DOHH2 (cell line): ENCODE results near the gene FARS2.

ENCODE experiments used
- H3F3A ChIP-seq: fragments of 200-600 bp; sonication (generic), shearing (Covaris generic); 2 replicates; pipeline ENCODE4 v1.6.0; 2016; ENCODE audit warnings: antibody characterized with exemption, mild to moderate bottlenecking; ENCODE audit not compliant: control insufficient read depth, insufficient read depth
- H3K27ac ChIP-seq: fragments of 200-600 bp; sonication (generic); 2 replicates; pipeline ENCODE4 v1.5.1; 2014; ENCODE audit warnings: low read depth, mild to moderate bottlenecking, low read length, moderate library complexity
- H3K27me3 ChIP-seq: fragments of 200-600 bp; sonication (generic); 2 replicates; pipeline ENCODE4 v1.6.1; 2014; ENCODE audit warnings: mild to moderate bottlenecking, low read length, mixed read lengths; ENCODE audit not compliant: control insufficient read depth
- H3K36me3 ChIP-seq: fragments of 200-600 bp; sonication (generic); 2 replicates; pipeline ENCODE4 v1.6.1; 2014; ENCODE audit warnings: mild to moderate bottlenecking, low read length, moderate library complexity, mixed read lengths; ENCODE audit not compliant: control insufficient read depth
- H3K4me1 ChIP-seq: fragments of 200-600 bp; sonication (generic); 2 replicates; pipeline ENCODE4 v1.6.1; 2014; ENCODE audit warnings: mild to moderate bottlenecking, low read length, mixed read lengths; ENCODE audit not compliant: control insufficient read depth
- H3K4me2 ChIP-seq: fragments of 200-600 bp; sonication (generic); 2 replicates; pipeline ENCODE4 v1.6.0; 2014; ENCODE audit warnings: mild to moderate bottlenecking, low read length, moderate library complexity
- H3K4me3 ChIP-seq: fragments of 200-600 bp; sonication (generic); 2 replicates; pipeline ENCODE4 v1.5.1; 2014; ENCODE audit warnings: mild to moderate bottlenecking, low read length, mixed read lengths
- H3K79me2 ChIP-seq: fragments of 200-600 bp; sonication (generic); 2 replicates; pipeline ENCODE4 v1.6.1; 2014; ENCODE audit warnings: mild to moderate bottlenecking, low read length, mixed read lengths; ENCODE audit not compliant: control insufficient read depth
- H3K9me2 ChIP-seq: fragments of 200-600 bp; sonication (generic); replicated peaks from 2 replicates; pipeline ENCODE4 v1.6.1; 2014; ENCODE audit warnings: mild to moderate bottlenecking, low read length, mixed read lengths; ENCODE audit not compliant: control insufficient read depth
- H3K9me3 ChIP-seq: fragments of 200-600 bp; sonication (generic); 2 replicates; pipeline ENCODE4 v1.6.1; 2014; ENCODE audit warnings: antibody characterized with exemption, low read length, mixed read lengths; ENCODE audit not compliant: control insufficient read depth, insufficient read depth
- H4K20me1 ChIP-seq: fragments of 200-600 bp; sonication (generic); 2 replicates; pipeline ENCODE4 v1.6.0; 2014; ENCODE audit warnings: low read depth, mild to moderate bottlenecking, antibody characterized with exemption, low read length, moderate library complexity; ENCODE audit not compliant: control insufficient read depth, insufficient read depth
- EZH2phosphoT487 ChIP-seq: fragments of 200-600 bp; sonication (generic); IDR thresholded peaks from 2 replicates; pipeline ENCODE4 v1.6.1; 2017; ENCODE audit warnings: borderline replicate concordance, mild to moderate bottlenecking, antibody characterized with exemption, low read length, moderate library complexity, mixed read lengths
- TF ChIP-seq, protein P1 (sequence below): fragments of 200-600 bp; sonication (generic); IDR thresholded peaks from one replicate; pipeline ENCODE4 v1.5.1; 2014; ENCODE audit warnings: antibody characterized with exemption, mild to moderate bottlenecking, low read depth, low read length; ENCODE audit not compliant: poor library complexity, severe bottlenecking

FARS2 gene

DNA sequence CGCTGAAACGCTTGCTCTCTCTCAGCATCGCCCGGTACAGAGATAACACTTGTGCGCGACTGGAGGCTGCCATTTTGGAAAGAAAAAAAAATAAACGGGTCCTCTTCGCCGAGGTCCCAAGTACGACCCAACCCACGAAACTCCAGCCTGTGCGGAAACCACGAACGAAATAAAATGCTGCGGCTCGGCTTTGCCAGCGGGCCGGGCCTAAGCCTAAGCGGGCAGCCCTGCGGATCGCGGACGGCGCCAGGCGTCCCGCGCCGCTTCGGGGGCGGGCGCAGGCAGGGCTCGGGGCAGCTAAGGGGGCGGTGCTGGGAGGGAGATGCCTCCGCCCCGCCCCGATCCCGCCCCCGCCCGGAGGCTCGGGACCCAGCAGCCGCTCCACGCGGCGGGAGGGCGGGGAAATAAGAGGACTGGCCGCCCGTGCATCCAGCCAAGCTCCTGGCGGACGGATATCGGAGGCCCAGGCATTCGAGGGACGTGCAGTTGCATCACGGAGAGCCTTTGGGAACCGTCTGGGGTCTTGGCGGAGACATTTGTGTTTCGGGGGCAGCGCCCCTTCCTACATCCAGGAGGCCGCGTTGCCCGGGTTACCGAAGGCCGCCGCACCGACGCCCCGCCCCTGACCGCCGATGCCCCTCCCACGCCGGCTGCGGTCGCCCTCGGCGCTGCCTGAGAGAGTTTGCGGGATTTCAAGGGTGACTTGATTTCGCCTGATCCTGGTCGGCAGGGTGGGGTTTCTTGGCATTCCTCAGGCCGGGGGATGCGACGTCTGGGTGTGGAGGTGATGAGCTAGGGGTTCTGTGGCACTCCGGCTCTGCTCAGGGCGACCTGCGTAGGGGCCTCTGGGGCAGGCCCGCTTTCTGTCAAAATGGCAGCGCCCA is at the start of gene FARS2, which contains the start of gene LYRM4:
TSS of gene FARS2 (plus strand) at position 853 of the 884 bp plus-strand sequence.
TSS of gene LYRM4 (minus strand) at position 290 of the 884 bp plus-strand sequence. CDS start at position 73, 217 bp downstream.
- peaks cover 17% of the 10 kb centered on the region for H3K36me3 ChIP-seq
- 0 out of 2 replicates have a peak, but pooled peaks cover 3% of the 10 kb centered on the region for H3F3A ChIP-seq
- H3K27me3 ChIP-seq: no peaks in the 10 kb centered on the region
- H3K27ac ChIP-seq: peak within 1 kb of the TSS; percentile 77
- H3K9me3 ChIP-seq: no peaks in the 10 kb centered on the region
- H4K20me1 ChIP-seq: no peaks in the 10 kb centered on the region
- peaks cover 20% of the 10 kb centered on the region for H3K4me1 ChIP-seq
- H3K4me3 ChIP-seq: peak within 1 kb of the TSS; percentile 93
- no peaks in the 10 kb centered on the region for H3K9me2 ChIP-seq
- TF ChIP-seq, protein P1, sequence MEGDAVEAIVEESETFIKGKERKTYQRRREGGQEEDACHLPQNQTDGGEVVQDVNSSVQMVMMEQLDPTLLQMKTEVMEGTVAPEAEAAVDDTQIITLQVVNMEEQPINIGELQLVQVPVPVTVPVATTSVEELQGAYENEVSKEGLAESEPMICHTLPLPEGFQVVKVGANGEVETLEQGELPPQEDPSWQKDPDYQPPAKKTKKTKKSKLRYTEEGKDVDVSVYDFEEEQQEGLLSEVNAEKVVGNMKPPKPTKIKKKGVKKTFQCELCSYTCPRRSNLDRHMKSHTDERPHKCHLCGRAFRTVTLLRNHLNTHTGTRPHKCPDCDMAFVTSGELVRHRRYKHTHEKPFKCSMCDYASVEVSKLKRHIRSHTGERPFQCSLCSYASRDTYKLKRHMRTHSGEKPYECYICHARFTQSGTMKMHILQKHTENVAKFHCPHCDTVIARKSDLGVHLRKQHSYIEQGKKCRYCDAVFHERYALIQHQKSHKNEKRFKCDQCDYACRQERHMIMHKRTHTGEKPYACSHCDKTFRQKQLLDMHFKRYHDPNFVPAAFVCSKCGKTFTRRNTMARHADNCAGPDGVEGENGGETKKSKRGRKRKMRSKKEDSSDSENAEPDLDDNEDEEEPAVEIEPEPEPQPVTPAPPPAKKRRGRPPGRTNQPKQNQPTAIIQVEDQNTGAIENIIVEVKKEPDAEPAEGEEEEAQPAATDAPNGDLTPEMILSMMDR: no peak
- no peak for TF ChIP-seq EZH2phosphoT487
- peaks cover 82% of the 10 kb centered on the region for H3K79me2 ChIP-seq
- H3K4me2 ChIP-seq: peak within 1 kb of the TSS; percentile 70

DNA sequence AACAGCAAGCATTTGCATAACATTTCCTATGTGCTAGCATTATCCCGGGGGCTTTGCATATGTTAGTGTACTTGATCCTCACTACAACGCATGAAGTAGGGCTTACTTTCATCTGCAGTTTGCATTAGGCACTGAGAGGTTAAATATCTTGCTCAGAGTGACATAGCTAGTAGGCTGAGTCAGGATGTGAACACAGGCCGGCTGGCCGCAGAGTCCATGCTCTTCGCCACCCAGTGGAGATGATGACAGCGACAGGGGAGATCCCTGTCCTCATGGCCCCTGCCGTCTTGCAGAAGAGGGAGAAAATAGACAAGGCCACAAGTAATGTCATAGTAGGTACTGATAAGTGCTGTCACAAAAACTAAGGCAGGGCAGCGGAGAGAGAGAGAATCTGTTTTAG is 47.5 kb upstream of the FARS2 start:
- H3K4me3 ChIP-seq: no peak overlapping the region
- no peaks in the 10 kb centered on the region for H3K4me1 ChIP-seq
- H3K27ac ChIP-seq: no peak overlapping the region

DNA sequence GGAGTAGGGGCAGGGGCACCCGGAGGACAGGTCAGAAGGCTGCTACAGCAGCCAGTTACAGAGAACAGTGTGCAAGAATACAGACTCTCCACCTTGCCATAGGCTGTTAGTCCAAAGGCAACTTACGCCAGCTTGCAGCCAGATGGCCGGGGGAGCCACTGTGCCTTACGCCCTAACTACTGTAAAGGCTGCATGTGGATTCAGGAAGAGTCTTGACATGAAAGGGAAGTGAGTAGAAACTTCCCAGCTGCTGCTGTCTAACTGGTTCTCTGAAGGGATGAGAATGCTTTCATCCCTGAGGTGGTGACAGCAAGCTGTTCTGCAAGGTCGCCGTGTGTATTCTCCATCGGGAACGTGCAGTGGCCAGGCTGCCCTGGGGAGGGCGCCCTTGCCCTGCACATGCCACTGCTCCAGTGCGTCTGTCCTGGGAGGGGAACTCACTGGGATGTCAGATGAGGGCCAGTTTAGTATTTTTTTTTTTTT is 46.7 kb upstream of the FARS2 start:
- Histone ChIP-seq H3K4me2 (no peak overlapping the region), H3K9me2 (no peaks in the 10 kb centered on the region), H3K4me3 (no peak overlapping the region), H3K4me1 (no peaks in the 10 kb centered on the region), H4K20me1 (peaks cover 6% of the 10 kb centered on the region; the same call in 1 of the 2 replicates), H3F3A (peaks cover 7% of the 10 kb centered on the region; the same call in 1 of the 2 replicates), H3K79me2 (no peaks in the 10 kb centered on the region), H3K27me3 (no peaks in the 10 kb centered on the region), H3K9me3 (no peaks in the 10 kb centered on the region), H3K27ac (no peak overlapping the region), H3K36me3 (peaks cover 19% of the 10 kb centered on the region)
- no peak for TF ChIP-seq EZH2phosphoT487
- TF ChIP-seq, protein P1: peak; percentile 76

More for the DNA sequence above, 47.5 kb upstream of the FARS2 start:
- H3K79me2 ChIP-seq: no peaks in the 10 kb centered on the region
- no peaks in the 10 kb centered on the region for H3K27me3 ChIP-seq
- H3F3A ChIP-seq: peaks cover 7% of the 10 kb centered on the region; the same call in 1 of the 2 replicates
- no peaks in the 10 kb centered on the region for H3K9me2 ChIP-seq
- peaks cover 19% of the 10 kb centered on the region for H3K36me3 ChIP-seq
- no peak for TF ChIP-seq EZH2phosphoT487
- TF ChIP-seq, protein P1: no peak
- no peak overlapping the region for H3K4me2 ChIP-seq
- H3K9me3 ChIP-seq: no peaks in the 10 kb centered on the region
- peaks cover 9% of the 10 kb centered on the region; the same call in 1 of the 2 replicates for H4K20me1 ChIP-seq
